K562 (cell line): ENCODE data around the gene SUB1. TPM values are rescaled to one million over a fixed set of nuclear protein-coding genes. Genes with fewer than 3 reads are reported as not detected.

ENCODE experiments used
- ATAC-seq: fragments of 200-7000 bp; cut with Tn5 transposase; 3 replicates; pipeline ENCODE4 v1.9.1; 2020; ENCODE audit warnings: moderate library complexity
- BruUV-seq: library from RNA; stranded (reverse); fragments of 400-500 nt; replicated peaks from 2 replicates; lab custom pipeline; 2021; lab: Mats Ljungman, UMichigan
- CTCF ChIA-PET: fragments of 300-600 bp; formaldehyde crosslinking; extraction: SDS; loops from one replicate; lab custom pipeline; 2021; ENCODE audit warnings: low intra/inter-chr PET ratio; lab: Yijun Ruan, JAX
- POLR2A ChIA-PET: fragments of 300-600, 350-650 bp; sonication (Branson Sonifier 250); formaldehyde crosslinking; extraction: SDS; loops from one replicate; lab custom pipeline; 2021; ENCODE audit warnings: antibody characterized with exemption, inconsistent platforms; lab: Yijun Ruan, JAX
- DNase-seq, 4 experiments: peaks; one replicate each; pipeline versions ENCODE4 v3.0.0 to v3.0.0-alpha.2; 2011 to 2018; ENCODE audit warnings: low spot score in 3 of 4, mixed read lengths in 3 of 4; ENCODE audit errors: extremely low read depth in 1 of 4
- FAIRE-seq: peaks from 2 replicates; lab custom pipeline; 2011; peaks lifted over from hg19 to GRCh38; lab: Jason Lieb, UNC
- H2AFZ ChIP-seq: 2 replicates; pipeline ENCODE4 v1.6.0; 2011; ENCODE audit warnings: low read depth, low read length, control low read depth, inconsistent platforms
- H3K27ac ChIP-seq: fragments of 200-600 bp; 3 replicates; pipeline ENCODE4 v1.8.0; 2011; ENCODE audit warnings: low read depth, mild to moderate bottlenecking, control low read depth, inconsistent platforms, low read length, moderate library complexity, mixed read lengths; ENCODE audit errors: extremely low read depth
- H3K27me3 ChIP-seq, 2 experiments: fragments of 300-600 bp in 1 of 2; 2 replicates in 1 of 2; 3 replicates in 1 of 2; pipeline versions ENCODE4 v1.6.0 to v1.8.0; 2011; ENCODE audit warnings: inconsistent platforms in 2 of 2, low read length in 2 of 2, mild to moderate bottlenecking in 1 of 2, mixed read lengths in 1 of 2, moderate library complexity in 1 of 2; ENCODE audit not compliant: control insufficient read depth in 2 of 2, insufficient read depth in 2 of 2
- H3K36me3 ChIP-seq: fragments of 300-600 bp; 3 replicates; pipeline ENCODE4 v1.8.0; 2011; ENCODE audit warnings: mild to moderate bottlenecking, low read length, inconsistent platforms; ENCODE audit not compliant: control insufficient read depth, insufficient read depth
- H3K4me1 ChIP-seq, 2 experiments: fragments of 200-600 bp in 1 of 2; replicated peaks in 1 of 2; 2 replicates in 1 of 2; 3 replicates in 1 of 2; pipeline versions ENCODE4 v1.5.1 to v1.8.0; 2011; ENCODE audit warnings: inconsistent platforms in 2 of 2, low read length in 2 of 2, mild to moderate bottlenecking in 1 of 2, mixed read lengths in 1 of 2, moderate library complexity in 1 of 2; ENCODE audit not compliant: control insufficient read depth in 2 of 2, insufficient read depth in 2 of 2
- H3K4me2 ChIP-seq: 2 replicates; pipeline ENCODE4 v1.6.1; 2011; ENCODE audit warnings: low read length, control low read depth, inconsistent platforms, mixed read lengths; ENCODE audit not compliant: insufficient read depth
- H3K4me3 ChIP-seq: fragments of 200-600 bp; sonication (generic), shearing (Covaris generic); 2 replicates; pipeline ENCODE4 v1.5.1; 2016; ENCODE audit warnings: control low read depth, inconsistent platforms
- H3K79me2 ChIP-seq: fragments of 200-600 bp; 3 replicates; pipeline ENCODE4 v1.8.0; 2011; ENCODE audit warnings: low read length, inconsistent platforms; ENCODE audit not compliant: control insufficient read depth, insufficient read depth
- H3K9ac ChIP-seq, 2 experiments: 2 replicates each; pipeline versions ENCODE4 v1.6.0 to v1.6.1; 2011; ENCODE audit warnings: low read depth in 2 of 2, low read length in 2 of 2, control low read depth in 1 of 2, inconsistent platforms in 1 of 2, mild to moderate bottlenecking in 1 of 2, mixed read lengths in 1 of 2; ENCODE audit not compliant: insufficient read depth in 1 of 2
- H3K9me1 ChIP-seq: one replicate; pipeline ENCODE4 v1.6.0; 2011; ENCODE audit warnings: inconsistent platforms, mild to moderate bottlenecking, low read length, moderate library complexity; ENCODE audit not compliant: control insufficient read depth, insufficient read depth
- H3K9me3 ChIP-seq: replicated peaks from 2 replicates; pipeline ENCODE4 v1.5.1; 2011; ENCODE audit warnings: low read depth, low read length, inconsistent platforms; ENCODE audit not compliant: control insufficient read depth, insufficient read depth
- H4K20me1 ChIP-seq: replicated peaks from 2 replicates; pipeline ENCODE4 v1.6.1; 2011; ENCODE audit warnings: low read length, inconsistent platforms, mixed read lengths; ENCODE audit not compliant: control insufficient read depth, insufficient read depth
- HIVEP1 ChIP-seq: fragments of 250-450 bp; sonication (Bioruptor Pico); IDR thresholded peaks from 2 replicates; pipeline ENCODE4 v1.4.0; 2020; ENCODE audit warnings: mild to moderate bottlenecking
- POLR2B ChIP-seq: fragments of 450-650 bp; IDR thresholded peaks from 2 replicates; pipeline ENCODE4 v1.6.1; 2018; ENCODE audit warnings: low read depth; ENCODE audit not compliant: partially characterized antibody
- RUNX1 ChIP-seq: sonication (generic); IDR thresholded peaks from 2 replicates; pipeline ENCODE4 v1.6.1; 2016; ENCODE audit warnings: antibody characterized with exemption, low read depth
- SRF ChIP-seq, 2 experiments: fragments of 250-450, 450-650 bp in 1 of 2; sonication (Bioruptor Pico) in 1 of 2; sonication (generic) in 1 of 2; formaldehyde crosslinking; IDR thresholded peaks; 2 replicates each; pipeline versions ENCODE4 v1.5.0 to v1.5.1; 2020 to 2022; ENCODE audit warnings: mild to moderate bottlenecking in 1 of 2, missing genetic modification reagents in 1 of 2
- TFE3 ChIP-seq: fragments of 450-650 bp; formaldehyde crosslinking; IDR thresholded peaks from 2 replicates; pipeline ENCODE4 v1.4.0; 2020; ENCODE audit warnings: mild to moderate bottlenecking, mixed read lengths
- TRIM28 ChIP-seq: fragments of 450-650 bp; IDR thresholded peaks from 2 replicates; pipeline ENCODE4 v1.6.1; 2017
- WGBS: fragments of 100-300 bp; shearing (Covaris generic); methylation state at CpG from one replicate; pipeline ENCODE4 v1.1.6; 2016; ENCODE audit warnings: low coverage, mixed read lengths; ENCODE audit not compliant: insufficient coverage; ENCODE audit errors: missing lambda C conversion rate; 5-methylcytosine and 5-hydroxymethylcytosine counted together
- in situ Hi-C: fragments of 300-500 bp; cut with MboI; formaldehyde crosslinking; loops from 4 replicates; pipeline ENCODE4 v1.15.0; 2018; ENCODE audit warnings: inconsistent platforms, mixed read lengths
- intact Hi-C: fragments of 100-400 bp; cut with micrococcal nuclease; formaldehyde crosslinking; loops from 2 replicates; pipeline ENCODE4 v1.14.2; 2022
- polyA plus RNA-seq, 8 experiments: library from polyadenylated mRNA; depleted of rRNA in 4 of 8; stranded (reverse) in 5 of 8; unstranded in 3 of 8; fragments of >200 nt; fragmentation: Nextera tagmentation in 2 of 8; fragmentation: Illumina TruSeq in 1 of 8; extraction: Ambion mirVana in 2 of 8; extraction: Trizol in 1 of 8; gene quantifications; 2 replicates each; pipeline versions ENCODE4 v1.2.1 to v1.2.3, GENCODE V29; 2011 to 2014; ENCODE audit warnings: inconsistent platforms in 1 of 8, missing spikeins in 1 of 8
- total RNA-seq, 7 experiments: library from RNA; depleted of rRNA in 6 of 7; stranded (reverse); fragments of >200 nt in 6 of 7; fragmentation: Illumina TruSeq in 2 of 7; extraction: Trizol in 2 of 7; gene quantifications; 2 replicates each; pipeline versions ENCODE4 v1.2.1 to v1.2.3, GENCODE V29; 2011 to 2021; ENCODE audit warnings: low replicate concordance in 1 of 7

The SUB1 gene
- total and polyA plus RNA-seq, 9 of the 15 experiments (the other 6 are each of a cell fraction or from before 2014, with no cell fraction given), result 336 to 1,031 (median 700) TPM

- BruUV-seq, result no TSS peak
- no peak overlapping the region for H2AFZ ChIP-seq
- 0 out of 5 replicates have a peak, but pooled peaks cover 0 to 4% of the 10 kb centered on the region in 2 experiments for H3K27me3 ChIP-seq
- H3K27ac ChIP-seq, result no peak overlapping the region
- no peaks in the 10 kb centered on the region for H3K9me1 ChIP-seq
- ChIA-PET CTCF (no interaction called here), POLR2A (interaction anchor here (0.8 kb wide), 1 partner anchor 11 kb away, joined by 3 read pairs; no protein-coding TSS in a partner anchor)
- no peak overlapping the region for H3K9ac ChIP-seq
- no peaks in the 10 kb centered on the region for H4K20me1 ChIP-seq
- no peaks in the 10 kb centered on the region for H3K36me3 ChIP-seq
- H3K9me3 ChIP-seq, result peaks cover 4% of the 10 kb centered on the region
- no peak overlapping the region for H3K4me3 ChIP-seq
- intact Hi-C loops, result no loop called here
- H3K4me2 ChIP-seq, result no peak overlapping the region
- FAIRE-seq, result no peak
- H3K4me1 ChIP-seq, result no peaks in the 10 kb centered on the region
- TF ChIP-seq TFE3 (no peak), SRF (CRISPR knock-in tag; IDR thresholded peaks at IDR 0.05) (no peak), HIVEP1 (CRISPR knock-in tag) (no peak), RUNX1 (no peak), POLR2B (no peak), TRIM28 (no peak)
- TF ChIP-seq, all 486 proteins: peak for 0
- DNase-seq, result no peak
- no peak for ATAC-seq
- H3K79me2 ChIP-seq, result no peaks in the 10 kb centered on the region
- in situ Hi-C loops, result no loop called here
- 33% methylated on average over 3 of the region's 3 CpGs for WGBS
These were observed 34.2 kb upstream of the SUB1 start for GRCh38 chr5:32551194-32551593.
